GM10847 (cell line): Measurements from ENCODE around the gene PTPRG.

Experiments used
- POLR2A ChIP-seq: IDR thresholded peaks from 2 replicates; pipeline ENCODE4 v1.6.1; 2011; ENCODE audit not compliant: insufficient read length; ENCODE audit errors: extremely low read depth

Gene PTPRG

DNA sequence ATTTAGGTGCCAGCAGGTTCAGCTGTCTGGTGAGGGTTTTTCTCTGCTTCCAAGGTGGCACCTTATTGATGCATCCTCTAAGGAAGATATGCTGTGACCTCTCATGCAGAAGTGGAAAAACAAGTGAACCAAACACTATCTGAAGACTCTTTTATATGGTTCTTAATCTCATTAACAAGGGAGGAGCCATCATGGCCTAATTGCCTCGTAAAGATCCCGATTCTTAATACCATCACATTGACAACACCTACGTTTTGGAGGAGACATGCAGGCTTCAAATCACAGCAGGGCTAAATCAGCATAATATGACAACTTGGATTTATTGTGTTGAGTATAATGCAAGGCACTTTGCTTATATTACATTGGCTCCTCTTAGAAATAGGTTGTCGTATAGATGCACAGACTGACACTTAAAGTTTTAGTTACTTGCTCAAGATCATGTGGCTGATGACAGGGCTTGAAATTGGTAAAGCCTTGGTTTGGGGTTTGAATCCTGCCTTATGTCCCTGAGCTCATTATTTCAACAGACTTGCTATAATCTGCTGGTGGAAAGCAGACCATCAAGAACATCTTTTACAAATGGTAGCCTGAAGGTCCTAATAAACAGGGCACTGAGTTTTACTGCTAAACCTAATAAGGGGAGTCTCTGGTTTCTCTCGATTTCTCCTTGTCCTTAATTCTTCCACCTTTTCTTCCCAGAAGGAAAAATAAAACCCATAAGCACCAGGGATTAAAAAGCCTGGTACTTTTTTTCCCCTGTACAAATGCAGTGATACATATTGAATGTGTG lies 88.2 kb downstream of the PTPRG start:
- no peak for TF ChIP-seq POLR2A

DNA sequence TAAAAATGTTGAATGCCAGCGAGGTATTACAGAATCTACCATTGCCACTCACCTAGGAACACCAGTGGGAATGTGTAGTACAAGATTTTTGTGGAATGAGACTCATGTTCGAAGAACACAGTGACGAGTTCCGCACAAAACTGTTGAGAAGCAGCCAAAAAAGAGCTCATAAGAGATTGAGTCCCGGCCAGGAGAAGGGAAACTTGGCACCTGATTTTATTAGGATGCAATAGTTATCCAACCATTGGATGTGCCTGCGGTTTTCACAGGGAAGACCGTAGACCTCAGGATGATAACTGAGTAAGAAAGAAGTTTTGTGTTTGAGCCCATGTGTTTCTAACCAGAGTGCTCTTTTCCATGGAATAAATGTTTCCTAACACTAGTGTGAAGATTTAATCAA lies 88.9 kb downstream of the PTPRG start:
- no peak for TF ChIP-seq POLR2A

DNA sequence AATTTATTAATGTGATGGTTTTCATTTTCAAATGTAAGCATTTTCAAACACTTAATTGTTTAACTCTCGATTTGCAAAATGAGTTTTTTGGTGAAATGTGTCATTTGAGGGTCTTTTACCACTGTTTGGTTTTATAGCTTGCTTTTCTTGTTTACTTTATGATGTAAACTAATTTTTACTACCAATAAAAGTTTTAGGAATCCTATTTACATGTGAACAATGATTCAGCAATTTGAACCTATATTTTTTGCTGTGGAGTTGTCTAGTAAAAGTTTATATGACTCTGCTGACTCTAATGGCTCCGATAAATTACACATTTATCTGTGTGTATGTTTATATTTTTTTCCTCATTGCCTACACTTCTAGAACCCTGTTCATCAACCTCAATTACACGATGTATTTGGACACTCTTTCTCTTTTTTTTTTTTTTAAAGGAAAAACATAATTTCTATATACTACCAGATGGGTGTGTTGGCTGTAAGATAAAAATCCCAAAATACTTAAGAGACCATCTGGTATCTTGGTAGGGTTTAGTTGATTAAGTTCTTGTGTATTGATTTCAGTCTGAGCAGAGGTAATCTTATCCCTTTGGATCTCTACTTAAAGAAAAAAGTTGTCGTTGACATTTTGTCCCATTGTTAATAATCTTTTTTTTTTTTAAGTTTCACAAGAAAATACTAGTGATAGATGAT lies 89.5 kb downstream of the PTPRG start:
- TF ChIP-seq POLR2A = no peak

DNA sequence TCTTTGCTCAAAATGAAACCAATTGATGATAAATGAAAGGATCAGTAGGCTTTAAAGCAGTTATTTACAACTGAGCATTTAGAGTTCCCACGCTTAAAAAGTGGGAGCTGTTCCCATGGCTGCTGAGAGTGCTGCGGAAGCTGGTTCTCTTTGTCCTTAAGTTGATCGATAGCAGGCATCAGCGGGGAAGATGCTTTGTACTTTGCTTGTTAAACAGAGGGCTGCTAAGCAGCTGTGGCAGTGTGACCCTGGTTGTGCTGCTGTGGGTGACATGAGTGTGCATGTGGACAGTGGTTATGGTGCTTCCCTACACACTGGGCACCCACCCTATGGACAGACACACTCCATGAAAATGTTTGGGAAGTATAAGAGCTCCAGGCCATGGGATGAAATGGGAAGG lies 96.3 kb downstream of the PTPRG start:
- no peak for TF ChIP-seq POLR2A

- no peak for TF ChIP-seq POLR2A
Measured at GRCh38 chr3:61662861-61663260, 101.5 kb downstream of the PTPRG start.

DNA sequence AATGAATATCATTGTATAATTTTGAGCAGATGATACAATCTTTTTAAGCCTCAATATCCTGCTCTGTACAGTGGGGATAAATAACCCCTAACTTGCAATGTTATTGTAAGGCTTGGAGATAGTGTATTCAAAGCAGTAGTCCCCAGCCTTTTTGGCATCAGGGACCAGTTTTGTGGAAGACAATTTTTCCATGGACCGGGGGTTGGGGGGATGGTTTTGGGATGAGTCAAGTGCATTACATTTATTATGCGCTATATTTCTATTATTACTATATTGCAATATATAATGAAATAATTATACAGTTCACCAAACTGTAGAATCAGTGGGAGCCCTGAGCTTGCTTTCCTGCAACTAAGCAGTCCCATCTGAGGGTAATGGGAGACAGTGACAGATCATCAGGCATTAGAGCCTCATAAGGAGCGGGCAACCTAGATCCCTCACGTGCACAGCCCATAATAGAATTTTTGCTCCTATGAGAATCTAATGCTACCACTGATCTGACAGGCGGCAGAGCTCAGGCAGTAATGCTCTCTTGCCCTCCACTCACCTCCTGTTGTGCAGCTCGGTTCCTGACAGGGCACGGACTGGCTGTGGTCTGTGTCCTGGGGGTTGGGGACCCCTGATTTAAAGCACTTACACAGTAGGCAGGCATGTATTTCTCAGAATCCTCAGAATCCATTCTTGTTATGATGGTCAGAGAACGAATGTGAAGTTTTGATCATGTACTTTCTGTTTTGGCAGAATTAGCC lies 102.2 kb downstream of the PTPRG start:
- no peak for TF ChIP-seq POLR2A

DNA sequence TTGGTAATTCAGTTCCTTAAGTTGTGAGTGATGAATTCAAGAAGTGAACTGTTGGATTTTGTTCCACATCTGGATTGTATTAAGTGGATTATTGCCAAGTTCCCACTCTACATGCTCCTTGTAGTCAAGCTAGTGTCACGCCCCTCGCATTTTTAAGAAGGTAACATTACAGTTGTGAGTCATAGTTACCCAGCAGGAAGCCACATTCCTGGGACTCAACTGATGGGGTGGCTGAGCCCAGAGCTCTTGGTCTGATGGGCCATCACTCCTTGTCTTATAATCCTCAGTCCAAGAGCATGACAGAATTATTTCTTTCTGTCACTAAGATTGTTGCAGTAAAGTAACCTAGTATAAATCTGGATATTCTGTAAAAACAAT lies 102.7 kb downstream of the PTPRG start:
- TF ChIP-seq POLR2A = no peak

DNA sequence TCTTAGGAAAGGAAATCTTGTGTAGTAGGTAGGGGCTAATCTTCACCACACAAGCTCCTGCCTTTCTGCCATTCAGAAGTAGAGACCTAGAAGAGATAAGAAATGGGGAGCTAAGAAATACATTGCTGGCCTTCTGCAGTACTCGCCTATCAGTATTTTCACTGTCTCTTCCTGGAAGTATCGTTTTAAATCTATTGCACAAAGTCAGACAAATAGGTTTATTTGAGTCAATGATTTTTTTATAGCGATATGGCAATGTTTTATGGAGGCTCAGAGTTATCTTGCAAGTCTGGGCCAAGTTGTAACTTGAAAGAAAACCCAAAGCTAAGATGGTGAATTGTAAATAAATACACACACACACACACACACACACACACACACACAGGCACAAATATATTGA lies 103.8 kb downstream of the PTPRG start:
- TF ChIP-seq POLR2A = no peak

DNA sequence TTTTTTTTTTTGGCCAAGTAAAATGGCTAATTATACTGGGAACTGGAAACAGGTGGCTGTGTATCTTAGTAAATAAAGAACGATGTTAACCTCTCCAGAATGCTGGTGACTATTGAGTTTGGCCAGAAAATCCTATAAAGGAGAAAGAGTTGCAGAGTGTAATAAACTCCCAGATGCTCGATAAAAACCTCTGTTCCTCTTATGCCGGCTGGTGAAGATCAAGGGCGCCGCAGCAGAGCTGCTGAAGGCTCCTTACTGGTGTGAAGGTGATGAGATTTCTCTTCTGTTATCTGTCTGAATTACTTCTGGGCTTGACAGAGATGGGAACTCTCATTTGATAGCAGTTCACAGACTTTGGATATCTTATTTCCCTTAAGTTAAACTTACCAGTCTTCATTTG lies 104.6 kb downstream of the PTPRG start:
- no peak for TF ChIP-seq POLR2A

DNA sequence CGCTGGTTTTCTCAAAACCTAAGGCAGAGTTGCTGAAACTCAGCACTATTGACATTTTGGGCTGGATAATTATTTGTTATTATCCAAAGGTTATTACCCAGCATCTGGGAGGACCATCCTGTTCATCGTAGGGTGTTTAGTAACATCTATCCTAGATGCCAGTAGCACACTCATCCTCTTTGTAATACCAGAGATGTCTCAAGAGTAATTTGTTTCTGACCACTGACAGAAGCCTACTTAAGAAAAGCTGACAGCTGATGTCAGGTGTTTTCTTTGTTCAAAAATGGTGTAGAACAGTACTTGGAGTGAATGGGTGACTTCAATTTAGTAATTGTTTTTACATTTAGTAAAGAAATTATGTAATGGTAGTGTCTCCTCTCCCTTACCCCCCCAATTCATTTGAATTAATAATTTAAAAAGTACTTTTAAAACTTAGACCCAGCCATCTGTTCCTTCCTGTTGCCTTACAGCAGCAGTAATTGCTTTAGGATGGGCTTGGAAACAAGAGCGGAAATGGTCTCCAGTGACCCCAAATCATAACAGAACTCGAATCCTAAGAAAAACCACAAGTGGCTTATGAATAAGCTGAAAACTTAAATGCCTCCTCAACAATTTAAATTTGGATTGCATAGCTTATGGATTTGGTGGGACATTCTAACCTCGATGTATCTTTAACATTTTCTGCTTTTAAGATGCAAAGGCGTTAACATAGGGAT lies 105.4 kb downstream of the PTPRG start:
- TF ChIP-seq POLR2A = no peak

DNA sequence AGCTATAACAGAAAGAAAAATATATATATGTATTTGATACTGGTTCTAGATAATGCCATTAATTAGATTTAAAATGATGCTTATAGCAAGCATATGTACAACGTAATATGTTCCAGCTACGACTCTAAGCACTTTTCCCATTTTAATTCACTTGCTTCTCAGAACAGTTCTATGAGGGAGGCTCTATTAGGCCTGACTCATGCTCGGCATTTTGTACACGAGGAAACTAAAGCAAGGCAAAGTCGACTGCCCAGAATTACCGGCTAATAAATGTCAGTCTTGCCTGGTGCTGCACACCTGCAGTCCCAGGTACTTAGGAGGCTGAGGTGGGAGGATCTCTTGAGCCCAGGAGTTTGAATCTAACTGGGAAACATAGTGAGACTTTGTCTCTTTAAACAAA lies 106.0 kb downstream of the PTPRG start:
- no peak for TF ChIP-seq POLR2A

DNA sequence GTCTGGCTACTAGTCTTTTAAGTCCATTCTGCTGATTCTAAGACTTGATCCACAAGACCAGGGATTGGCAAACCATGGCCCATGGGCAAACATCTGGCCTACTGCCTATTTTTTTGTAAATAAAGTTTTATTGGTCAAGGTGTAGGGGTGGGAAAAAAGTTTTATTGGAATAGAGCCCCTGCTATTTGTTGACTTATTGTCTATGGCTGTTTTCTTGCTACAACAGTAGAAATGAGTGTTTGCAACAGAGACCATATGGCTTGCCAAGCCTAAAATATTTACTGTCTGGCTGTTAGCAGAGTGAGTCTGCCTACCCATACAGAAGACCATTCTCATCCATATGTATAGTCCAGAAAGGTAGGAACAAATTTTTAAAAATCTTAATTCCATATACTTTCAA lies 106.4 kb downstream of the PTPRG start:
- no peak for TF ChIP-seq POLR2A

DNA sequence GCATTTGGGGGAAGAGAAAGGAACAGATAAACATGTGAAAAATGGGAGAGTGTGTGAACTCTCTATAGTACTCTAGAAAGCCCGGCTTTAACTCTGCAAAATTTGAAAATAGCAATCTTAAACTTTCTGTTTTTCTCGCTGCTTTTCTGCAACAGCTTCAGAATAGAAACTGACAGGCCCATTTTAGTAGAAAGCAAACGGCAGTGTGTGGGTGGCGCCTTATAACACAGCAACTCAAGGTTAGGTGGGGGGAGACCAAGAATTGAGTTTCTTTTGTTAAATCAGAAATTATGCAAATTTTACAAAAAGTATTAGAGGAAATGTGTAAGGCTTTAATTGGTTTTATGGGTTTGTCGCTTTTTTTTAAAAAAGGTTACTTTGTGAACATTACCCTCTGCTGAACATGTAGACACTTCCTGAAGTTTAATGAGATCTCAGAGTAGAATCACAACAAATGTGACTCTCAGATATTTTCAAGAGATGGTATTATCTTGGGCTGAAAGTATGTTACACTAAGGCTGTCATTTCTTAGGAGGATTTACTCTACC lies 107.0 kb downstream of the PTPRG start:
- no peak for TF ChIP-seq POLR2A

DNA sequence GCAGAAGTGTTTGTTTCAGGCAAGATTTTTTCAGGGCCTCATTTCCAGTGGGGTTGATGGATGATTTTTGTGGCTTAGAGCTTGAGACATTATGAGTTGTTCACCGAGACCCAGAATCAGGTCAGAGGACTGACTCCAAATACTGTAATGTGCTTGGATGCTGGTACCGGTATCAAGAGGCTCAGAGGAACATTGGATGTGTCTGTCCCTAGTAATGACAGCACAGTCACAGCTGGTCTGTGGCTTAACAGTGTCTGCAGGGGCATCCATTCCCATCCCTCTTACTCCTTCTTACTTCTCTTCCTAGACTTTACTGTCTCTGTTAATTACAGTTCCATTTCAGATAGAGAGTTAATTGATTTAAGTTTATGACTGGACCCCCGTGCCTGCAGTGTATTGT lies 107.8 kb downstream of the PTPRG start:
- TF ChIP-seq POLR2A = no peak

DNA sequence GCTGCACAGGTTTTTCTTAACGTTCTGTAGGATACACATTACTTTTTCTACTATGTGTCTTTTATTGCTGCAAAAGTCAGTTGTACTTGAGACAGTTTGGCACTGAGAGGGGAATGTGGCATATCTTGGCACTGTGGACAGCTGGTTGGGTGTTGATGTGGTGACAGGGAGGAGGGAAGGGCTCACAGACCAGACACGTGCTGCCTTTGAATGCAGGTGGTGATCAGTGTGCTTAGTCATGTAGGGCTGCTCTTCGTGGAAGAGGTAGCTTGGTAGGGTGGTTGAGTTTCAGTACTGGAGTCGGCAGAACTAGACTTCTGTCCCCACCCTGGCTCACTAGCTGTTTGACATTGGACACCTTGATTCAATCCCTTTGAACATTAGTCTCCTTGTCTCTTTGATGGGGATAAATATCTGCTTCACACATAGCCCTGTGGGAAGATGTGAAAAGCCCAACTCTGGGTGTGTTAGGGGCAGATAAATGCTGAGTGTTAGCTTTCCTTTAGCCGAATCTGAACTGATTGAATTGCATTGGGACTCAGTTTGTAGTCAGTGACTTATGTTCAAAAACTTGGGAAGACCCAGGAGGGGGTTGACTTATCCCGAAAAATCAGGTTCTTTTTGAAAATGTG lies 108.4 kb downstream of the PTPRG start:
- TF ChIP-seq POLR2A = no peak
